ENCODE measurements around the gene SLC43A2. TPM values are rescaled to one million over a fixed set of nuclear protein-coding genes. Genes with fewer than 3 reads are reported as not detected.

SLC43A2 gene
- total RNA-seq, 1 donor from 2014 or later: 21.9 TPM

- Mint-ChIP-seq H3K27ac (no peak overlapping the region), H3K4me1 (ENCODE audit: low read depth) (no peaks in the 10 kb centered on the region), H3K27me3 (no peaks in the 10 kb centered on the region), H3K9me3 (ENCODE audit: low read depth) (no peaks in the 10 kb centered on the region), H3K4me3 (ENCODE audit: low read depth) (no peak overlapping the region), H3K36me3 (ENCODE audit: insufficient read depth) (peaks cover 14% of the 10 kb centered on the region)
- TF ChIP-seq CTCF (IDR thresholded peaks at IDR 0.05; ENCODE audit: unreplicated experiment): no peak
- DNase-seq (ENCODE audit: low spot score, unreplicated experiment): no peak
Measured at GRCh38 chr17:1546292-1546922, 82.2 kb downstream of the SLC43A2 start.

GRCh38 chr17:1545618-1546017 lies 83.0 kb downstream of the SLC43A2 start:
- DNase-seq (ENCODE audit: low spot score, unreplicated experiment): no peak
- peaks cover 12% of the 10 kb centered on the region for H3K36me3 Mint-ChIP-seq (ENCODE audit: insufficient read depth)
- H3K4me1 Mint-ChIP-seq (ENCODE audit: low read depth): no peaks in the 10 kb centered on the region
- no peak overlapping the region for H3K4me3 Mint-ChIP-seq (ENCODE audit: low read depth)
- no peak for TF ChIP-seq CTCF (IDR thresholded peaks at IDR 0.05; ENCODE audit: unreplicated experiment)
- no peaks in the 10 kb centered on the region for H3K27me3 Mint-ChIP-seq
- no peaks in the 10 kb centered on the region for H3K9me3 Mint-ChIP-seq (ENCODE audit: low read depth)
- peak overlapping the region; percentile 59 for H3K27ac Mint-ChIP-seq

GRCh38 chr17:1542316-1542715 lies 86.3 kb downstream of the SLC43A2 start:
- no peak for DNase-seq (ENCODE audit: low spot score, unreplicated experiment)
- Mint-ChIP-seq H3K27ac (no peak overlapping the region), H3K9me3 (ENCODE audit: low read depth) (no peaks in the 10 kb centered on the region), H3K36me3 (ENCODE audit: insufficient read depth) (peaks cover 14% of the 10 kb centered on the region), H3K27me3 (no peaks in the 10 kb centered on the region), H3K4me1 (ENCODE audit: low read depth) (no peaks in the 10 kb centered on the region), H3K4me3 (ENCODE audit: low read depth) (no peak overlapping the region)
- no peak for TF ChIP-seq CTCF (IDR thresholded peaks at IDR 0.05; ENCODE audit: unreplicated experiment)

- H3K36me3 Mint-ChIP-seq (ENCODE audit: insufficient read depth): peaks cover 11% of the 10 kb centered on the region
- no peak overlapping the region for H3K27ac Mint-ChIP-seq
- H3K4me3 Mint-ChIP-seq (ENCODE audit: low read depth): no peak overlapping the region
- no peaks in the 10 kb centered on the region for H3K4me1 Mint-ChIP-seq (ENCODE audit: low read depth)
- H3K9me3 Mint-ChIP-seq (ENCODE audit: low read depth): no peaks in the 10 kb centered on the region
- TF ChIP-seq CTCF (IDR thresholded peaks at IDR 0.05; ENCODE audit: unreplicated experiment): no peak
- no peaks in the 10 kb centered on the region for H3K27me3 Mint-ChIP-seq
- DNase-seq (ENCODE audit: low spot score, unreplicated experiment): no peak
Measured at GRCh38 chr17:1541367-1541904, 87.2 kb downstream of the SLC43A2 start.

GRCh38 chr17:1539811-1540210 lies 88.8 kb downstream of the SLC43A2 start:
- Mint-ChIP-seq H3K4me3 (ENCODE audit: low read depth) (no peak overlapping the region), H3K4me1 (ENCODE audit: low read depth) (no peaks in the 10 kb centered on the region), H3K9me3 (ENCODE audit: low read depth) (no peaks in the 10 kb centered on the region), H3K27ac (no peak overlapping the region), H3K27me3 (no peaks in the 10 kb centered on the region), H3K36me3 (ENCODE audit: insufficient read depth) (peaks cover 10% of the 10 kb centered on the region)
- no peak for TF ChIP-seq CTCF (IDR thresholded peaks at IDR 0.05; ENCODE audit: unreplicated experiment)
- no peak for DNase-seq (ENCODE audit: low spot score, unreplicated experiment)

All from progenitor cell of endocrine pancreas (in vitro differentiated cells).